GM23338 (cell line): ENCODE data around the gene PLEKHG4. TPM values are rescaled to one million over a fixed set of nuclear protein-coding genes. Genes with fewer than 3 reads are reported as not detected.
A peak's percentile ranks its signal among the peaks of the same experiment; 100 is the strongest.

Source experiments
- ATAC-seq: fragments of 200-7000 bp; cut with Tn5 transposase; 3 replicates; pipeline ENCODE4 v1.9.1; 2020
- DNase-seq: peaks from one replicate; pipeline ENCODE4 v3.0.0-alpha.2; 2015; ENCODE audit warnings: low spot score
- H2AFZ ChIP-seq: fragments of 200-600 bp; sonication (generic); 2 replicates; pipeline ENCODE4 v1.8.0; 2016; ENCODE audit warnings: antibody characterized with exemption, mild to moderate bottlenecking, moderate library complexity
- H3F3A ChIP-seq: fragments of 200-600 bp; sonication (generic); replicated peaks from 2 replicates; pipeline ENCODE4 v1.8.0; 2017; ENCODE audit warnings: antibody characterized with exemption, mixed run types, low read depth
- H3K27ac ChIP-seq: fragments of 200-600 bp; sonication (generic); 2 replicates; pipeline ENCODE4 v1.6.1; 2016; ENCODE audit warnings: low read depth
- H3K27me3 ChIP-seq: fragments of 200-600 bp; sonication (generic); 2 replicates; pipeline ENCODE4 v1.8.0; 2016; ENCODE audit warnings: mild to moderate bottlenecking, mixed run types, moderate library complexity; ENCODE audit not compliant: insufficient read depth
- H3K36me3 ChIP-seq: fragments of 200-600 bp; sonication (generic); 2 replicates; pipeline ENCODE4 v1.8.0; 2016; ENCODE audit warnings: mild to moderate bottlenecking; ENCODE audit not compliant: insufficient read depth
- H3K4me1 ChIP-seq: fragments of 200-600 bp; sonication (generic); 2 replicates; pipeline ENCODE4 v1.8.0; 2016; ENCODE audit warnings: mild to moderate bottlenecking, moderate library complexity; ENCODE audit not compliant: insufficient read depth
- H3K4me2 ChIP-seq: fragments of 200-600 bp; sonication (generic); 2 replicates; pipeline ENCODE4 v1.7.1; 2017; ENCODE audit warnings: mixed run types
- H3K4me3 ChIP-seq: fragments of 200-600 bp; sonication (generic); 2 replicates; pipeline ENCODE4 v1.6.1; 2016; ENCODE audit warnings: mixed run types
- H3K79me2 ChIP-seq: fragments of 200-600 bp; sonication (generic); replicated peaks from 2 replicates; pipeline ENCODE4 v1.8.0; 2017; ENCODE audit warnings: mild to moderate bottlenecking; ENCODE audit not compliant: insufficient read depth
- H3K9me2 ChIP-seq: fragments of 200-600 bp; sonication (generic); 2 replicates; pipeline ENCODE4 v1.8.0; 2017; ENCODE audit not compliant: insufficient read depth
- H4K20me1 ChIP-seq: fragments of 200-600 bp; sonication (generic); replicated peaks from 2 replicates; pipeline ENCODE4 v1.8.0; 2017; ENCODE audit warnings: mild to moderate bottlenecking; ENCODE audit not compliant: insufficient read depth
- H3K27ac Mint-ChIP-seq: 2 replicates; pipeline ENCODE4 v1.8.0; 2020; ENCODE audit warnings: inconsistent platforms, mild to moderate bottlenecking, moderate library complexity, mixed read lengths
- H3K27me3 Mint-ChIP-seq: 3 replicates; pipeline ENCODE4 v1.8.0; 2022; ENCODE audit warnings: low read depth, mild to moderate bottlenecking, moderate library complexity, mixed read lengths, inconsistent platforms; ENCODE audit not compliant: insufficient read depth, poor library complexity
- H3K36me3 Mint-ChIP-seq: 3 replicates; pipeline ENCODE4 v1.8.0; 2021; ENCODE audit warnings: low read depth, mild to moderate bottlenecking, inconsistent platforms, moderate library complexity, mixed read lengths
- H3K4me1 Mint-ChIP-seq: 3 replicates; pipeline ENCODE4 v1.8.0; 2020; ENCODE audit warnings: mild to moderate bottlenecking, inconsistent platforms, mixed read lengths
- H3K4me3 Mint-ChIP-seq: 3 replicates; pipeline ENCODE4 v1.8.0; 2021; ENCODE audit warnings: moderate library complexity, mild to moderate bottlenecking, inconsistent platforms, mixed read lengths
- H3K9me3 Mint-ChIP-seq: 3 replicates; pipeline ENCODE4 v1.8.0; 2020; ENCODE audit warnings: moderate library complexity, mild to moderate bottlenecking, inconsistent platforms, mixed read lengths
- JUNB ChIP-seq: IDR thresholded peaks from one replicate; pipeline ENCODE4 v1.6.1; 2016; ENCODE audit warnings: antibody characterized with exemption; ENCODE audit not compliant: unreplicated experiment
- NANOG ChIP-seq: IDR thresholded peaks from 2 replicates; pipeline ENCODE4 v1.6.1; 2016; ENCODE audit warnings: antibody characterized with exemption, borderline replicate concordance
- POLR2AphosphoS5 ChIP-seq: IDR thresholded peaks from 2 replicates; pipeline ENCODE4 v1.6.1; 2016; ENCODE audit warnings: antibody characterized with exemption, low read depth
- STAT1 ChIP-seq: IDR thresholded peaks from one replicate; pipeline ENCODE4 v1.6.1; 2016; ENCODE audit warnings: antibody characterized with exemption; ENCODE audit not compliant: unreplicated experiment
- ZNF114 ChIP-seq: fragments of 250-450 bp; sonication (Bioruptor Pico); IDR thresholded peaks from 2 replicates; pipeline ENCODE4 v1.5.0; 2020; ENCODE audit warnings: mild to moderate bottlenecking, moderate library complexity
- ZNF331 ChIP-seq: fragments of 250-450 bp; sonication (Bioruptor Pico); IDR thresholded peaks from 2 replicates; pipeline ENCODE4 v1.5.0; 2020; ENCODE audit warnings: low read depth, mild to moderate bottlenecking, moderate library complexity
- polyA plus RNA-seq: library from polyadenylated mRNA; unstranded; fragments of >200 nt; fragmentation: Nextera tagmentation; extraction: Ambion mirVana; gene quantifications from 2 replicates; pipeline ENCODE4 v1.2.1, GENCODE V29; 2016
- total RNA-seq: library from RNA; depleted of rRNA; stranded (reverse); fragments of >200 nt; shearing (Covaris generic); gene quantifications from 2 replicates; pipeline ENCODE4 v1.2.3, GENCODE V29; 2014
- TF ChIP-seq, protein P1 (sequence below), 2 experiments: fragments of 200-600 bp in 1 of 2; sonication (generic) in 1 of 2; conservative IDR thresholded peaks; 2 replicates each; pipeline versions ENCODE4 v1.5.1 to v1.6.1; 2016 to 2017; ENCODE audit warnings: antibody characterized with exemption in 2 of 2, low read depth in 2 of 2, mild to moderate bottlenecking in 2 of 2, moderate library complexity in 1 of 2
- TF ChIP-seq, protein P2 (sequence below): IDR thresholded peaks from one replicate; pipeline ENCODE4 v1.6.1; 2018; ENCODE audit warnings: antibody characterized with exemption; ENCODE audit not compliant: unreplicated experiment

PLEKHG4 gene
- total and polyA plus RNA-seq, 2 experiments from 2014 or later, result 3.2 to 10.3 TPM

DNA sequence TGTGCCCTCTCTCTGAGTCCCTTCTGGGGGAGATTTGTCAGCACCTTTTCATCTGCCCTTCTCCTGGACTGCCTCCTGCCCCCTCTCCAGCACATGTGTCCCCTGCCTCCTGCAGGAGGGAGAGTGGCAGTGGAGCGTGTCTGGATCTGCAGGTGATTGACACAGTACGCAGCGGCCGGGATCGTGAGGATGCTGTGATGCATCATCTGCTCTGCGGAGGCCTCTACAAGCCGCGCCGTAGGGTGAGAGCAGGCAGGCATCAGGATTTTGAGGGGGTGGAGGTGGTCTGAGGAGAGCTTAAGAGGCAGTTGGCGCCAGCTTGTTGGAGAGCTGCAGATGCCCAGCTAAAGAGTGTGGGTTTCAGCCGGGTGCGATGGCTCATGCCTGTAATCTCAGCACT lies 19.6 kb upstream of the PLEKHG4 start:
- Histone ChIP-seq H3K27ac (no peak overlapping the region), H3K9me2 (no peaks in the 10 kb centered on the region), H2AFZ (no peak overlapping the region), H3K4me3 (no peak overlapping the region), H3K4me2 (no peak overlapping the region), H3F3A (no peaks in the 10 kb centered on the region), H3K4me1 (no peaks in the 10 kb centered on the region), H3K79me2 (no peaks in the 10 kb centered on the region), H4K20me1 (no peaks in the 10 kb centered on the region; the same call in 1 of the 2 replicates), H3K36me3 (no peaks in the 10 kb centered on the region), H3K27me3 (no peaks in the 10 kb centered on the region)
- TF ChIP-seq STAT1 (no peak), ZNF331 (CRISPR knock-in tag) (no peak), JUNB (no peak), ZNF114 (CRISPR knock-in tag) (no peak)
- no peak overlapping the region for H3K4me3 Mint-ChIP-seq
- H3K9me3 Mint-ChIP-seq, result no peaks in the 10 kb centered on the region
- no peak overlapping the region for H3K27ac Mint-ChIP-seq
- DNase-seq, result no peak
- peaks cover 4% of the 10 kb centered on the region for H3K4me1 Mint-ChIP-seq
- ATAC-seq, result no peak
- H3K27me3 Mint-ChIP-seq, result peaks cover 16% of the 10 kb centered on the region
- peaks cover 5% of the 10 kb centered on the region; the same call in 2 of the 3 replicates for H3K36me3 Mint-ChIP-seq

DNA sequence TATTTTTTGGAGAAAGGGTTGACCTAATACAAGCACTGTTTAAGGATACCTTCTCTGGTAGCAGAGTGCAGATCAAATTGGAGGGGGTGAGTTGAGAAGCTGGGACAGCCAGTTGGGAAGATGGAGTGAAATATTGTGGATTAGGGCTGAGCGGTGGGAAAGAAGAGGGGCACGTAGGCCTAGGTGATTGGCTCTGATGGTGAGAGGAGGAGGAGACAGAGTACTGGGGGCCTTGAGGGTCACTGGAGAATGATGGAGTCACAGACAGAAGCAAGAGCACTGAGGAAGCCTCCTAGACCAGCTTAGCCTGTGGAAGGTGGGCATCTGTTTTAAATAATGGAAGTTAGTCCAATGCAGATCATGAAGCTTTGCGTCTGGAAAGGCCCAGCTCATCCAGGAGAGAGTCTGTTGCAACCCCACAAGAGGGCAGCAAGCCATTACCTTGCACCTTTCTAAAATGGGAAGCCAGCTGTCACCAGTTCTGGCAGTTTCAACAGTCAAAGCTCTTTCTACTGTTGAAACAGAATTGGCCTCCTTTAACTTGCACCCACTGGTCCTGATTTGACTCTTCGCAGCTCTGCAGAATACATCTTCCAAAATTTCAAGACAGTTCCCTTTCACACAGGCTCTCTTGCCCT lies 18.8 kb upstream of the PLEKHG4 start:
- H3K4me3 Mint-ChIP-seq, result no peak overlapping the region
- H3K79me2 ChIP-seq, result no peaks in the 10 kb centered on the region

More for the DNA sequence above, 18.8 kb upstream of the PLEKHG4 start:
- Mint-ChIP-seq H3K27ac (peak overlapping the region; percentile 60; the same call in 1 of the 2 replicates), H3K4me1 (peaks cover 4% of the 10 kb centered on the region), H3K9me3 (no peaks in the 10 kb centered on the region), H3K27me3 (peaks cover 16% of the 10 kb centered on the region), H3K36me3 (peaks cover 5% of the 10 kb centered on the region; the same call in 2 of the 3 replicates)
- no peak overlapping the region for H3K4me3 ChIP-seq
- no peaks in the 10 kb centered on the region for H3K36me3 ChIP-seq
- TF ChIP-seq NANOG (no peak), POLR2AphosphoS5 (no peak)
- TF ChIP-seq, protein P1, sequence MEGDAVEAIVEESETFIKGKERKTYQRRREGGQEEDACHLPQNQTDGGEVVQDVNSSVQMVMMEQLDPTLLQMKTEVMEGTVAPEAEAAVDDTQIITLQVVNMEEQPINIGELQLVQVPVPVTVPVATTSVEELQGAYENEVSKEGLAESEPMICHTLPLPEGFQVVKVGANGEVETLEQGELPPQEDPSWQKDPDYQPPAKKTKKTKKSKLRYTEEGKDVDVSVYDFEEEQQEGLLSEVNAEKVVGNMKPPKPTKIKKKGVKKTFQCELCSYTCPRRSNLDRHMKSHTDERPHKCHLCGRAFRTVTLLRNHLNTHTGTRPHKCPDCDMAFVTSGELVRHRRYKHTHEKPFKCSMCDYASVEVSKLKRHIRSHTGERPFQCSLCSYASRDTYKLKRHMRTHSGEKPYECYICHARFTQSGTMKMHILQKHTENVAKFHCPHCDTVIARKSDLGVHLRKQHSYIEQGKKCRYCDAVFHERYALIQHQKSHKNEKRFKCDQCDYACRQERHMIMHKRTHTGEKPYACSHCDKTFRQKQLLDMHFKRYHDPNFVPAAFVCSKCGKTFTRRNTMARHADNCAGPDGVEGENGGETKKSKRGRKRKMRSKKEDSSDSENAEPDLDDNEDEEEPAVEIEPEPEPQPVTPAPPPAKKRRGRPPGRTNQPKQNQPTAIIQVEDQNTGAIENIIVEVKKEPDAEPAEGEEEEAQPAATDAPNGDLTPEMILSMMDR (conservative IDR thresholded peaks at IDR 0.05; ENCODE audit: low read depth in 2 of 2), result peak; percentile 54 to 76
- TF ChIP-seq, protein P2, sequence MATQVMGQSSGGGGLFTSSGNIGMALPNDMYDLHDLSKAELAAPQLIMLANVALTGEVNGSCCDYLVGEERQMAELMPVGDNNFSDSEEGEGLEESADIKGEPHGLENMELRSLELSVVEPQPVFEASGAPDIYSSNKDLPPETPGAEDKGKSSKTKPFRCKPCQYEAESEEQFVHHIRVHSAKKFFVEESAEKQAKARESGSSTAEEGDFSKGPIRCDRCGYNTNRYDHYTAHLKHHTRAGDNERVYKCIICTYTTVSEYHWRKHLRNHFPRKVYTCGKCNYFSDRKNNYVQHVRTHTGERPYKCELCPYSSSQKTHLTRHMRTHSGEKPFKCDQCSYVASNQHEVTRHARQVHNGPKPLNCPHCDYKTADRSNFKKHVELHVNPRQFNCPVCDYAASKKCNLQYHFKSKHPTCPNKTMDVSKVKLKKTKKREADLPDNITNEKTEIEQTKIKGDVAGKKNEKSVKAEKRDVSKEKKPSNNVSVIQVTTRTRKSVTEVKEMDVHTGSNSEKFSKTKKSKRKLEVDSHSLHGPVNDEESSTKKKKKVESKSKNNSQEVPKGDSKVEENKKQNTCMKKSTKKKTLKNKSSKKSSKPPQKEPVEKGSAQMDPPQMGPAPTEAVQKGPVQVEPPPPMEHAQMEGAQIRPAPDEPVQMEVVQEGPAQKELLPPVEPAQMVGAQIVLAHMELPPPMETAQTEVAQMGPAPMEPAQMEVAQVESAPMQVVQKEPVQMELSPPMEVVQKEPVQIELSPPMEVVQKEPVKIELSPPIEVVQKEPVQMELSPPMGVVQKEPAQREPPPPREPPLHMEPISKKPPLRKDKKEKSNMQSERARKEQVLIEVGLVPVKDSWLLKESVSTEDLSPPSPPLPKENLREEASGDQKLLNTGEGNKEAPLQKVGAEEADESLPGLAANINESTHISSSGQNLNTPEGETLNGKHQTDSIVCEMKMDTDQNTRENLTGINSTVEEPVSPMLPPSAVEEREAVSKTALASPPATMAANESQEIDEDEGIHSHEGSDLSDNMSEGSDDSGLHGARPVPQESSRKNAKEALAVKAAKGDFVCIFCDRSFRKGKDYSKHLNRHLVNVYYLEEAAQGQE, result no peak
- no peaks in the 10 kb centered on the region for H3K27me3 ChIP-seq
- H3K27ac ChIP-seq, result no peak overlapping the region
- ATAC-seq (peak; percentile 74), DNase-seq (peak; percentile 65)
- no peaks in the 10 kb centered on the region for H3K4me1 ChIP-seq
- no peak overlapping the region for H3K4me2 ChIP-seq
- no peak overlapping the region for H2AFZ ChIP-seq
- no peaks in the 10 kb centered on the region; the same call in 1 of the 2 replicates for H4K20me1 ChIP-seq
- H3K9me2 ChIP-seq, result no peaks in the 10 kb centered on the region
- H3F3A ChIP-seq, result no peaks in the 10 kb centered on the region
